ENCODE data around the gene TNRC18.

GRCh38 chr7:5356751-5357119, 66.9 kb downstream of the TNRC18 start:
- no peak for TF ChIP-seq CTCF (IDR thresholded peaks at IDR 0.05)
- no peak for TF ChIP-seq EZH2 (IDR thresholded peaks at IDR 0.05; ENCODE audit: borderline replicate concordance, insufficient read depth, low read depth, low read length, poor library complexity, severe bottlenecking)

Measured in B cell (primary cell).